ENCODE data around the gene SPEG. TPM values are rescaled to one million over a fixed set of nuclear protein-coding genes. Genes with fewer than 3 reads are reported as not detected.
A peak's percentile ranks its signal among the peaks of the same experiment; 100 is the strongest.

Gene SPEG
- total and polyA plus RNA-seq, 2 of the 13 experiments (the other 11 are each of a cell fraction or from before 2014, with no cell fraction given): 0.18 to 0.24 TPM

DNA sequence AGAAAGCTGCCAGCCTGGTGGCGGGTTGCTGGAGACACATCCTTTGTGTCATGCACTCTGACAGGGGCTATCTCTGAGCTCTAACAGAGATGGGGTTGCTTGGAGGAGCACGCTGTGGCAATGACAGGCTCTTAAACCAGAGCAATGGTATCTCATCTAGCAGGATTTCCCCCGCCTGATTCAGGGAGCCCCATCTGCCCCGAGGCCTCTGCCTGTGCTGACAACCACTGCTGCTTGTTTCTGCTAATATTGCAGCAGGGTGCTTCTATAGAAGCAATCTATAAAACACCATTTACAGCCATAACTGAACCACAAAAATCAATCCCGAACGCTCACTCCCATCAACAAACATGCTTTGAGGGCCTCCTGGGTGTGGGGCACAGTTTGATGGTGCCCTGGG, 34.1 kb upstream of the SPEG start:
- WGBS (ENCODE audit: low lambda C conversion rate): 23% methylated on average over 6 of the region's 6 CpGs
- ATAC-seq: no peak
- H3K4me1 ChIP-seq (ENCODE audit: insufficient read depth, low read length): peaks cover 40% of the 10 kb centered on the region

GRCh38 chr2:219401606-219402005, 33.0 kb upstream of the SPEG start:
- 24% methylated on average over 8 of the region's 8 CpGs for WGBS (ENCODE audit: low lambda C conversion rate)
- DNase-seq (ENCODE audit: low spot score) (no peak), FAIRE-seq (no peak), ATAC-seq (no peak)
- in situ Hi-C loops (cut with HindIII; ENCODE audit: extremely low pct_ligation_motif_present, low pct_unique_long_range_greater_than_20kb) (loop anchor here (5.0 kb wide), 1 partner anchor 131 kb away; no protein-coding TSS in a partner anchor), intact Hi-C loops (cut with micrococcal nuclease; ENCODE audit: unreplicated experiment) (loop anchor here (2.0 kb wide), 1 partner anchor 57 kb away; no protein-coding TSS in a partner anchor)
- TF ChIP-seq YEATS2 (CRISPR knock-in tag; IDR thresholded peaks at IDR 0.05; ENCODE audit: borderline replicate concordance): no peak
- no peak for TF ChIP-seq ZGPAT (CRISPR knock-in tag; IDR thresholded peaks at IDR 0.05)
- TF ChIP-seq ZNF484 (CRISPR knock-in tag; IDR thresholded peaks at IDR 0.05; ENCODE audit: borderline replicate concordance, low read depth): no peak
- no peak for TF ChIP-seq ZMYM3 (CRISPR knock-in tag; IDR thresholded peaks at IDR 0.05)
- TF ChIP-seq MLX (CRISPR knock-in tag; IDR thresholded peaks at IDR 0.05): no peak
- TF ChIP-seq, protein P1, sequence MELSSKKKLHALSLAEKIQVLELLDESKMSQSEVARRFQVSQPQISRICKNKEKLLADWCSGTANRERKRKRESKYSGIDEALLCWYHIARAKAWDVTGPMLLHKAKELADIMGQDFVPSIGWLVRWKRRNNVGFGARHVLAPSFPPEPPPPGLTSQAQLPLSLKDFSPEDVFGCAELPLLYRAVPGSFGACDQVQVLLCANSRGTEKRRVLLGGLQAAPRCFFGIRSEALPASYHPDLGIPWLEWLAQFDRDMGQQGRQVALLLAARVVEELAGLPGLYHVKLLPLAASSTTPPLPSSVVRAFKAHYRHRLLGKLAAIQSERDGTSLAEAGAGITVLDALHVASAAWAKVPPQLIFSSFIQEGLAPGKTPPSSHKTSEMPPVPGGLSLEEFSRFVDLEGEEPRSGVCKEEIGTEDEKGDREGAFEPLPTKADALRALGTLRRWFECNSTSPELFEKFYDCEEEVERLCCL (CRISPR knock-in tag; IDR thresholded peaks at IDR 0.05; ENCODE audit: borderline replicate concordance): no peak
- Histone ChIP-seq H3K9me3 (ENCODE audit: low read length) (no peaks in the 10 kb centered on the region), H3K36me3 (replicated peaks in 1 of 2; ENCODE audit: control insufficient read depth in 1 of 2, insufficient read depth in 2 of 2, low read length in 2 of 2) (no peaks in the 10 kb centered on the region), H3K4me1 (ENCODE audit: insufficient read depth, low read length) (peaks cover 42% of the 10 kb centered on the region), H4K20me1 (ENCODE audit: insufficient read depth, low read length) (no peaks in the 10 kb centered on the region; the same call in 1 of the 2 replicates), H3K4me3 (replicated peaks in 1 of 3; ENCODE audit: insufficient read depth in 1 of 3, low read depth in 2 of 3, low read length in 3 of 3) (no peak overlapping the region), H3K27me3 (ENCODE audit: control insufficient read depth in 1 of 2, insufficient read depth in 2 of 2, low read length in 2 of 2) (peaks cover 0 to 31% of the 10 kb centered on the region in 2 experiments; a peak in 4 of 5 replicates), H3K4me2 (ENCODE audit: low read depth, low read length) (no peak overlapping the region), H3K9ac (ENCODE audit: insufficient read depth, low read depth, low read length) (no peak overlapping the region), H3K27ac (ENCODE audit: extremely low read length, insufficient read depth, low read length) (no peak overlapping the region), H3K79me2 (ENCODE audit: insufficient read depth, low read length) (no peaks in the 10 kb centered on the region), H2AFZ (ENCODE audit: low read length) (no peak overlapping the region)
- POLR2A ChIA-PET: no interaction called here
- no TSS peak for BruUV-seq (replicated peaks)
- CTCF ChIA-PET (ENCODE audit: low intra/inter-chr PET ratio, low total read pairs): no interaction called here

More for the DNA sequence above, 34.1 kb upstream of the SPEG start:
- intact Hi-C loops (cut with micrococcal nuclease; ENCODE audit: unreplicated experiment): no loop called here
- no peaks in the 10 kb centered on the region for H3K9me3 ChIP-seq (ENCODE audit: low read length)
- DNase-seq (ENCODE audit: low spot score): no peak
- ChIA-PET CTCF (ENCODE audit: low intra/inter-chr PET ratio, low total read pairs) (no interaction called here), POLR2A (no interaction called here)
- no peak overlapping the region for H3K4me3 ChIP-seq (replicated peaks in 1 of 3; ENCODE audit: insufficient read depth in 1 of 3, low read depth in 2 of 3, low read length in 3 of 3)
- H3K79me2 ChIP-seq (ENCODE audit: insufficient read depth, low read length): no peaks in the 10 kb centered on the region
- H3K4me2 ChIP-seq (ENCODE audit: low read depth, low read length): no peak overlapping the region
- FAIRE-seq: no peak
- peaks cover 0 to 31% of the 10 kb centered on the region in 2 experiments; a peak in 4 of 5 replicates for H3K27me3 ChIP-seq (ENCODE audit: control insufficient read depth in 1 of 2, insufficient read depth in 2 of 2, low read length in 2 of 2)
- H3K27ac ChIP-seq (ENCODE audit: extremely low read length, insufficient read depth, low read length): no peak overlapping the region
- H3K9ac ChIP-seq (ENCODE audit: insufficient read depth, low read depth, low read length): no peak overlapping the region
- no peak overlapping the region for H2AFZ ChIP-seq (ENCODE audit: low read length)
- H3K36me3 ChIP-seq (replicated peaks in 1 of 2; ENCODE audit: control insufficient read depth in 1 of 2, insufficient read depth in 2 of 2, low read length in 2 of 2): no peaks in the 10 kb centered on the region
- in situ Hi-C loops (cut with HindIII; ENCODE audit: extremely low pct_ligation_motif_present, low pct_unique_long_range_greater_than_20kb): loop anchor here (5.0 kb wide), 1 partner anchor 132 kb away; no protein-coding TSS in a partner anchor
- no peaks in the 10 kb centered on the region; the same call in 1 of the 2 replicates for H4K20me1 ChIP-seq (ENCODE audit: insufficient read depth, low read length)
- BruUV-seq (replicated peaks): no TSS peak
- TF ChIP-seq ZNF737 (CRISPR knock-in tag; IDR thresholded peaks at IDR 0.05; ENCODE audit: borderline replicate concordance): 0 out of 2 replicates have a peak, but pooled peaks have one; percentile 35
- no peak for TF ChIP-seq PCBP1 (IDR thresholded peaks at IDR 0.05; ENCODE audit: borderline replicate concordance, low read depth, low read length)
- TF ChIP-seq, protein P2, sequence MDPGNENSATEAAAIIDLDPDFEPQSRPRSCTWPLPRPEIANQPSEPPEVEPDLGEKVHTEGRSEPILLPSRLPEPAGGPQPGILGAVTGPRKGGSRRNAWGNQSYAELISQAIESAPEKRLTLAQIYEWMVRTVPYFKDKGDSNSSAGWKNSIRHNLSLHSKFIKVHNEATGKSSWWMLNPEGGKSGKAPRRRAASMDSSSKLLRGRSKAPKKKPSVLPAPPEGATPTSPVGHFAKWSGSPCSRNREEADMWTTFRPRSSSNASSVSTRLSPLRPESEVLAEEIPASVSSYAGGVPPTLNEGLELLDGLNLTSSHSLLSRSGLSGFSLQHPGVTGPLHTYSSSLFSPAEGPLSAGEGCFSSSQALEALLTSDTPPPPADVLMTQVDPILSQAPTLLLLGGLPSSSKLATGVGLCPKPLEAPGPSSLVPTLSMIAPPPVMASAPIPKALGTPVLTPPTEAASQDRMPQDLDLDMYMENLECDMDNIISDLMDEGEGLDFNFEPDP (CRISPR knock-in tag; conservative IDR thresholded peaks at IDR 0.05): no peak
- TF ChIP-seq HOXA9 (CRISPR knock-in tag; IDR thresholded peaks at IDR 0.05; ENCODE audit: borderline replicate concordance): no peak
